HEK293 (cell line): ENCODE results near the gene FAM237A.

Source experiments
- CTCF ChIA-PET: fragments of 350-600 bp; formaldehyde crosslinking; extraction: SDS; loops from one replicate; lab custom pipeline; 2021; ENCODE audit warnings: antibody characterized with exemption; lab: Yijun Ruan, JAX
- POLR2A ChIA-PET: fragments of 300-600 bp; formaldehyde crosslinking; extraction: SDS; loops from one replicate; lab custom pipeline; 2020; ENCODE audit warnings: antibody characterized with exemption, inconsistent platforms; lab: Yijun Ruan, JAX
- H3K27ac ChIP-seq: fragments of 200-500 bp; sonication (Bioruptor generic); 2 replicates; pipeline ENCODE4 v1.5.1; 2014; ENCODE audit warnings: low read depth, low read length, control low read depth, inconsistent platforms; ENCODE audit errors: extremely low read depth
- H3K36me3 ChIP-seq, 2 experiments: fragments of 200-500 bp in 1 of 2; sonication (Bioruptor generic) in 1 of 2; 1 replicate in 1 of 2; 2 replicates in 1 of 2; pipeline ENCODE4 v1.5.1; 2014 to 2017; ENCODE audit warnings: inconsistent platforms in 2 of 2, low read length in 2 of 2; ENCODE audit not compliant: control insufficient read depth in 2 of 2, insufficient read depth in 1 of 2
- H3K4me1 ChIP-seq: fragments of 200-500 bp; sonication (Bioruptor generic); 2 replicates; pipeline ENCODE4 v1.5.1; 2014; ENCODE audit warnings: mild to moderate bottlenecking, low read length, inconsistent platforms; ENCODE audit not compliant: control insufficient read depth, insufficient read depth
- H3K4me3 ChIP-seq: 2 replicates; pipeline ENCODE4 v1.5.1; 2011; ENCODE audit warnings: low read depth, mild to moderate bottlenecking, control low read depth, low read length, moderate library complexity
- H3K9me3 ChIP-seq: fragments of 200-500 bp; sonication (Bioruptor generic); 2 replicates; pipeline ENCODE4 v1.5.1; 2014; ENCODE audit warnings: low read depth, low read length, inconsistent platforms; ENCODE audit not compliant: control insufficient read depth, insufficient read depth
- AEBP2 ChIP-seq: fragments of 450-650 bp; formaldehyde crosslinking; IDR thresholded peaks from 2 replicates; pipeline ENCODE4 v1.5.1; 2016; ENCODE audit warnings: missing biosample characterization, missing genetic modification characterization, borderline replicate concordance
- GLIS2 ChIP-seq: fragments of 450-650 bp; formaldehyde crosslinking; IDR thresholded peaks from 2 replicates; pipeline ENCODE4 v1.5.1; 2016; ENCODE audit warnings: missing biosample characterization, missing genetic modification characterization
- IKZF3 ChIP-seq: fragments of 450-650 bp; IDR thresholded peaks from 2 replicates; pipeline ENCODE4 v1.5.0; 2018; ENCODE audit warnings: missing biosample characterization, mild to moderate bottlenecking, missing genetic modification characterization, moderate library complexity
- MEIS1 ChIP-seq: sonication (generic); formaldehyde crosslinking; IDR thresholded peaks from 2 replicates; pipeline ENCODE4 v1.8.1; 2022; ENCODE audit warnings: missing genetic modification reagents, mild to moderate bottlenecking, borderline replicate concordance
- PRDM2 ChIP-seq: fragments of 450-650 bp; formaldehyde crosslinking; IDR thresholded peaks from 2 replicates; pipeline ENCODE4 v1.5.1; 2016; ENCODE audit warnings: missing biosample characterization, missing genetic modification characterization, borderline replicate concordance
- RBAK ChIP-seq: fragments of 450-650 bp; formaldehyde crosslinking; IDR thresholded peaks from 2 replicates; pipeline ENCODE4 v1.5.1; 2016; ENCODE audit warnings: missing biosample characterization, missing genetic modification characterization
- SALL2 ChIP-seq: fragments of 450-650 bp; formaldehyde crosslinking; IDR thresholded peaks from 2 replicates; pipeline ENCODE4 v1.5.0; 2017; ENCODE audit warnings: missing biosample characterization, mild to moderate bottlenecking, missing genetic modification characterization, borderline replicate concordance
- SETDB1 ChIP-seq: IDR thresholded peaks from one replicate; pipeline ENCODE4 v1.6.1; 2017; ENCODE audit warnings: mild to moderate bottlenecking, low read length, moderate library complexity, mixed read lengths; ENCODE audit not compliant: insufficient read length
- YY1 ChIP-seq: fragments of 450-650 bp; formaldehyde crosslinking; IDR thresholded peaks from 2 replicates; pipeline ENCODE4 v1.5.1; 2018; ENCODE audit warnings: missing biosample characterization, missing genetic modification characterization
- ZFHX2 ChIP-seq: fragments of 450-650 bp; formaldehyde crosslinking; conservative IDR thresholded peaks from 2 replicates; pipeline ENCODE4 v1.5.1; 2016; ENCODE audit warnings: missing biosample characterization, missing genetic modification characterization
- ZNF148 ChIP-seq: fragments of 450-650 bp; formaldehyde crosslinking; IDR thresholded peaks from 2 replicates; pipeline ENCODE4 v1.5.0; 2017; ENCODE audit warnings: missing biosample characterization, missing genetic modification characterization, borderline replicate concordance
- ZNF19 ChIP-seq: fragments of 450-650 bp; formaldehyde crosslinking; IDR thresholded peaks from 2 replicates; pipeline ENCODE4; 2016; ENCODE audit warnings: missing biosample characterization, missing genetic modification characterization, low read depth
- ZNF2 ChIP-seq: fragments of 450-650 bp; formaldehyde crosslinking; IDR thresholded peaks from 2 replicates; pipeline ENCODE4 v1.5.1; 2016; ENCODE audit warnings: missing biosample characterization, missing genetic modification characterization
- ZNF48 ChIP-seq: fragments of 450-650 bp; formaldehyde crosslinking; IDR thresholded peaks from 2 replicates; pipeline ENCODE4 v1.5.1; 2016; ENCODE audit warnings: missing biosample characterization, missing genetic modification characterization
- ZNF501 ChIP-seq: fragments of 450-650 bp; formaldehyde crosslinking; IDR thresholded peaks from 2 replicates; pipeline ENCODE4 v1.5.1; 2016; ENCODE audit warnings: missing biosample characterization, missing genetic modification characterization
- ZNF549 ChIP-seq: fragments of 450-650 bp; IDR thresholded peaks from 2 replicates; pipeline ENCODE4 v1.5.1; 2018; ENCODE audit warnings: missing biosample characterization, missing genetic modification characterization, mild to moderate bottlenecking, inconsistent platforms, moderate library complexity
- ZNF701 ChIP-seq: fragments of 450-650 bp; formaldehyde crosslinking; IDR thresholded peaks from 2 replicates; pipeline ENCODE4 v1.5.1; 2016; ENCODE audit warnings: missing biosample characterization, missing genetic modification characterization
- ZNF704 ChIP-seq: fragments of 450-650 bp; formaldehyde crosslinking; IDR thresholded peaks from 2 replicates; pipeline ENCODE4 v1.5.1; 2016; ENCODE audit warnings: missing biosample characterization, missing genetic modification characterization
- ZNF707 ChIP-seq: fragments of 450-650 bp; formaldehyde crosslinking; IDR thresholded peaks from 2 replicates; pipeline ENCODE4 v1.5.1; 2016; ENCODE audit warnings: missing biosample characterization, missing genetic modification characterization

Gene FAM237A

GRCh38 chr2:206614811-206615210, 27.5 kb upstream of the FAM237A start:
- H3K27ac ChIP-seq: no peak overlapping the region
- POLR2A ChIA-PET: no interaction called here

More at GRCh38 chr2:206614811-206615210, 27.5 kb upstream of the FAM237A start:
- H3K4me3 ChIP-seq: no peak overlapping the region
- CTCF ChIA-PET: interaction anchor here (0.9 kb wide), 1 partner anchor 60 kb away, joined by 4 read pairs; no protein-coding TSS in a partner anchor
- no peaks in the 10 kb centered on the region for H3K4me1 ChIP-seq
- H3K9me3 ChIP-seq: no peaks in the 10 kb centered on the region
- no peaks in the 10 kb centered on the region; a peak in 1 of 3 replicates for H3K36me3 ChIP-seq
- TF ChIP-seq YY1 (no peak), MEIS1 (no peak), IKZF3 (tag by site-specific recombination) (no peak), ZNF707 (no peak), GLIS2 (tag by site-specific recombination) (no peak), ZNF48 (no peak), PRDM2 (tag by site-specific recombination) (no peak), ZNF704 (tag by site-specific recombination) (no peak), ZNF701 (tag by site-specific recombination) (no peak), ZFHX2 (no peak), ZNF2 (tag by site-specific recombination) (no peak), RBAK (tag by site-specific recombination) (no peak), AEBP2 (tag by site-specific recombination) (no peak), ZNF501 (tag by site-specific recombination) (no peak), ZNF19 (tag by site-specific recombination) (no peak), ZNF549 (no peak), SALL2 (tag by site-specific recombination) (no peak), SETDB1 (no peak), ZNF148 (tag by site-specific recombination) (no peak)
